Kidney (tissue), 14 donors: ENCODE data around the gene EGF. TPM values are rescaled to one million over a fixed set of nuclear protein-coding genes. Genes with fewer than 3 reads are reported as not detected.

ENCODE experiments used
- DNase-seq, 5 donors: peaks; one replicate each; pipeline ENCODE4 v3.0.0-alpha.2; 2013 to 2020
- FAIRE-seq: peaks from 2 replicates; lab custom pipeline; 2012; peaks lifted over from hg19 to GRCh38; lab: Jason Lieb, UNC
- H3K27ac ChIP-seq, 2 donors: one replicate each; pipeline ENCODE4 v1.7.0; 2013; ENCODE audit warnings: low read depth in 2 of 2, low read length in 2 of 2, inconsistent platforms in 1 of 2
- H3K27me3 ChIP-seq: one replicate; pipeline ENCODE4 v1.7.1; 2013; ENCODE audit warnings: low read length, inconsistent platforms; ENCODE audit not compliant: control insufficient read depth, insufficient read depth
- H3K36me3 ChIP-seq, 3 donors: one replicate each; pipeline versions ENCODE4 v1.7.0 to v1.7.1; 2013; ENCODE audit warnings: low read length in 3 of 3, control low read depth in 1 of 3, inconsistent platforms in 1 of 3; ENCODE audit not compliant: insufficient read depth in 3 of 3, control insufficient read depth in 2 of 3
- H3K4me1 ChIP-seq, 3 donors: one replicate each; pipeline versions ENCODE4 v1.7.0 to v1.7.1; 2013; ENCODE audit warnings: low read length in 3 of 3, inconsistent platforms in 1 of 3, low read depth in 1 of 3; ENCODE audit not compliant: control insufficient read depth in 2 of 3, insufficient read depth in 2 of 3
- H3K4me3 ChIP-seq, 3 donors: one replicate each; pipeline versions ENCODE4 v1.7.0 to v1.8.1; 2013; ENCODE audit warnings: low read length in 3 of 3, control low read depth in 1 of 3, inconsistent platforms in 1 of 3
- H3K9ac ChIP-seq, 3 donors: one replicate each; pipeline versions ENCODE4 v1.7.0 to v1.7.1; 2013; ENCODE audit warnings: low read length in 3 of 3, control low read depth in 1 of 3, inconsistent platforms in 1 of 3
- H3K9me3 ChIP-seq, 3 donors: one replicate each; pipeline versions ENCODE4 v1.7.0 to v1.7.1; 2013; ENCODE audit warnings: low read length in 3 of 3, control low read depth in 1 of 3, inconsistent platforms in 1 of 3; ENCODE audit not compliant: control insufficient read depth in 2 of 3, insufficient read depth in 1 of 3
- CTCF ChIP-seq: IDR thresholded peaks from 3 replicates; pipeline ENCODE4 v1.5.1; 2012; ENCODE audit warnings: mild to moderate bottlenecking, moderate library complexity, borderline replicate concordance; ENCODE audit not compliant: insufficient read depth; ENCODE audit errors: extremely low read depth
- intact Hi-C: fragments of 100-400 bp; cut with DNase I; formaldehyde crosslinking; loops from one replicate; pipeline ENCODE4 v1.11.1; 2022
- polyA plus RNA-seq: library from polyadenylated mRNA; stranded (reverse); fragments of 350-450 nt; fragmentation: Illumina TruSeq; extraction: RNeasy Lipid Tissue Mini Kit (QIAGEN cat#74804); gene quantifications from one replicate; pipeline ENCODE4 v1.2.3, GENCODE V29; 2014; ENCODE audit warnings: low read depth, low replicate concordance; ENCODE audit not compliant: insufficient read depth
- total RNA-seq: library from RNA; stranded (reverse); fragmentation: NEBNext Ultra II Directional; extraction: Animal tissue kit (Norgen Biotek cat#: 25700); gene quantifications from one replicate; pipeline ENCODE4 v1.2.1, GENCODE V29; 2021
- donor health status: control.
- donor health status: control.
- donor health status: control.
- donor health status: control.
- donor health status: control.
- donor health status: DM: yes; HTN: yes; CAD: no.
- donor health status: Normal renal cell carcinoma (clear cell type).

Gene EGF
- total and polyA plus RNA-seq, 2 donors from 2014 or later, result 3.3 to 72.8 TPM

- no peak overlapping the region for H3K4me3 ChIP-seq
- peaks cover 0 to 4% (median 0%) of the 10 kb centered on the region in 3 donors for H3K4me1 ChIP-seq
- no peaks in the 10 kb centered on the region for H3K27me3 ChIP-seq
- no peak for TF ChIP-seq CTCF
- no peak overlapping the region for H3K9ac ChIP-seq
- H3K9me3 ChIP-seq, result no peaks in the 10 kb centered on the region
- no peak overlapping the region for H3K27ac ChIP-seq
- FAIRE-seq (no peak), DNase-seq (peak in 2 of 5 donors; percentile 25 to 34)
- intact Hi-C loops, result no loop called here
- no peaks in the 10 kb centered on the region for H3K36me3 ChIP-seq
These were observed 2.4 kb upstream of the EGF start for GRCh38 chr4:109910256-109910655.

- no peaks in the 10 kb centered on the region for H3K9me3 ChIP-seq
- peak overlapping the region in 2 of 3 donors; percentile 74 to 75 for H3K4me3 ChIP-seq
- intact Hi-C loops, result no loop called here
- peak overlapping the region; percentile 68 to 75 for H3K27ac ChIP-seq
- DNase-seq, result no peak
- no peaks in the 10 kb centered on the region for H3K27me3 ChIP-seq
- H3K36me3 ChIP-seq, result no peaks in the 10 kb centered on the region
- no peak for FAIRE-seq
- H3K4me1 ChIP-seq, result peaks cover 0 to 4% (median 0%) of the 10 kb centered on the region in 3 donors
- peak overlapping the region in 1 of 3 donors; percentile 68 for H3K9ac ChIP-seq
- no peak for TF ChIP-seq CTCF
These were observed 1.0 kb downstream of the EGF start for GRCh38 chr4:109913596-109914241.

GRCh38 chr4:109914322-109914721, 1.6 kb downstream of the EGF start:
- Histone ChIP-seq H3K27ac (peak overlapping the region; percentile 23 to 56), H3K4me3 (peak overlapping the region in 2 of 3 donors; percentile 74 to 75), H3K36me3 (no peaks in the 10 kb centered on the region), H3K9me3 (no peaks in the 10 kb centered on the region), H3K4me1 (peaks cover 0 to 4% (median 0%) of the 10 kb centered on the region in 3 donors), H3K9ac (peak overlapping the region in 1 of 3 donors; percentile 68), H3K27me3 (no peaks in the 10 kb centered on the region)
- intact Hi-C loops, result no loop called here
- no peak for DNase-seq
- no peak for TF ChIP-seq CTCF
- no peak for FAIRE-seq
